ENCODE measurements around the gene ADCK1.
"Not testable (repeated sequence)": the region's sequence is repeated elsewhere in the genome, so short reads cannot be mapped to it uniquely, and the experiment has no call there.

The ADCK1 gene

GRCh38 chr14:77885367-77885766 lies 85.5 kb downstream of the ADCK1 start:
- no peak for DNase-seq (ENCODE audit: low read depth)
- TF ChIP-seq, protein P1, sequence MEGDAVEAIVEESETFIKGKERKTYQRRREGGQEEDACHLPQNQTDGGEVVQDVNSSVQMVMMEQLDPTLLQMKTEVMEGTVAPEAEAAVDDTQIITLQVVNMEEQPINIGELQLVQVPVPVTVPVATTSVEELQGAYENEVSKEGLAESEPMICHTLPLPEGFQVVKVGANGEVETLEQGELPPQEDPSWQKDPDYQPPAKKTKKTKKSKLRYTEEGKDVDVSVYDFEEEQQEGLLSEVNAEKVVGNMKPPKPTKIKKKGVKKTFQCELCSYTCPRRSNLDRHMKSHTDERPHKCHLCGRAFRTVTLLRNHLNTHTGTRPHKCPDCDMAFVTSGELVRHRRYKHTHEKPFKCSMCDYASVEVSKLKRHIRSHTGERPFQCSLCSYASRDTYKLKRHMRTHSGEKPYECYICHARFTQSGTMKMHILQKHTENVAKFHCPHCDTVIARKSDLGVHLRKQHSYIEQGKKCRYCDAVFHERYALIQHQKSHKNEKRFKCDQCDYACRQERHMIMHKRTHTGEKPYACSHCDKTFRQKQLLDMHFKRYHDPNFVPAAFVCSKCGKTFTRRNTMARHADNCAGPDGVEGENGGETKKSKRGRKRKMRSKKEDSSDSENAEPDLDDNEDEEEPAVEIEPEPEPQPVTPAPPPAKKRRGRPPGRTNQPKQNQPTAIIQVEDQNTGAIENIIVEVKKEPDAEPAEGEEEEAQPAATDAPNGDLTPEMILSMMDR (IDR thresholded peaks at IDR 0.05; ENCODE audit: control insufficient read depth, extremely low read depth, insufficient read depth), result no peak

DNA sequence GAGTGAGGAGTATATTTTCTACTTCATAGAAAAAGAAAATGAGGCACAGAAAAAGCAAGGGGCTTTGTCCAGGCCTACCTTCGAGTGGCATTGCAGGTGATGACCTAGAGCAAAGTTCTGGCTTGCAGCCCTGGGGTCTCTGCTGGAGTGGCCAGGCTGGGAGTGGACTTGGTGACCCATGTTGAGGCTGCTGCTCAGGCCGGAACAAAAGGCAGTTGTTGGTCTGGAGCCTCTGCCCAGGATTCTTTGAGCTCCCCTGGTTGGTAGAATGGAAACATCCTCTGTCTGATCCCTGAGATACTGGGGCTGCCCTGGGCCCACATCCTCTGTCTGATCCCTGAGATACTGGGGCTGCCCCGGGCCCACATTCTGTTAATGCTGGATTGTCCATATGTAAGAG lies 86.1 kb downstream of the ADCK1 start:
- H3K4me3 ChIP-seq (ENCODE audit: low read depth, low read length), result no peak overlapping the region
- DNase-seq (ENCODE audit: low read depth), result no peak
- TF ChIP-seq, protein P1 (IDR thresholded peaks at IDR 0.05; ENCODE audit: control insufficient read depth, extremely low read depth, insufficient read depth), result no peak

More at GRCh38 chr14:77885367-77885766, 85.5 kb downstream of the ADCK1 start:
- no peak overlapping the region for H3K4me3 ChIP-seq (ENCODE audit: low read depth, low read length)

- DNase-seq (ENCODE audit: low read depth); H3K4me3 ChIP-seq (ENCODE audit: low read depth, low read length): not testable (repeated sequence)
These were observed 89.0 kb downstream of the ADCK1 start for GRCh38 chr14:77888903-77889302.

DNA sequence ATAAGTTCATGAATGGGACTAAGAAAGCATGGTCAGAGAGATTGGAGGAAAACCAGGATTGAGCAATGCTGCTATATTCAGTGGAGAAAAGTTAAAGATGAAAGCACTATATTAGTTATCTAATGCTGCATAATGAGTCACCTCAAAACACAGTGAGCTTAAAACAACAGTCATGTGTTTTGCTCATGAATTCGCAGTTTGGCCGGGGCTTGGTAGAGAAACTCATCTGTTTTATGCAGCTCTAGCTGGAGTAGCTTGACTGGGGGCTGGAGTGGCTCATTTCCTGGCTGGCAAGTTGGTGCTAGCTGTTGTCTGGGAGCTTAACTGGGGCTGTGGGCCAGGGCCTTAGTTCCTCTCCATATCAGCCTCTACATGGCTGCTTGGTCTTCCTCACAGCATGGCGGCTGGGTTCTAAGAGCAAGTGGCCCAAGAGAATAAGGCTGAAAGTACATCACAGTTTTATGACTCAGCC lies 90.1 kb downstream of the ADCK1 start:
- TF ChIP-seq, protein P1 (IDR thresholded peaks at IDR 0.05; ENCODE audit: control insufficient read depth, extremely low read depth, insufficient read depth), result no peak
- DNase-seq (ENCODE audit: low read depth), result no peak

GRCh38 chr14:77890873-77891272 lies 91.0 kb downstream of the ADCK1 start:
- TF ChIP-seq, protein P1 (IDR thresholded peaks at IDR 0.05; ENCODE audit: control insufficient read depth, extremely low read depth, insufficient read depth), result no peak
- no peak overlapping the region for H3K4me3 ChIP-seq (ENCODE audit: low read depth, low read length)
- no peak for DNase-seq (ENCODE audit: low read depth)

More for the DNA sequence above, 90.1 kb downstream of the ADCK1 start:
- no peak overlapping the region for H3K4me3 ChIP-seq (ENCODE audit: low read depth, low read length)

- no peak for DNase-seq (ENCODE audit: low read depth)
- TF ChIP-seq, protein P1 (IDR thresholded peaks at IDR 0.05; ENCODE audit: control insufficient read depth, extremely low read depth, insufficient read depth), result no peak
These were observed 92.5 kb downstream of the ADCK1 start for GRCh38 chr14:77892381-77892871.

GRCh38 chr14:77892890-77893484 lies 93.1 kb downstream of the ADCK1 start:
- TF ChIP-seq, protein P1 (IDR thresholded peaks at IDR 0.05; ENCODE audit: control insufficient read depth, extremely low read depth, insufficient read depth), result no peak
- H3K4me3 ChIP-seq (ENCODE audit: low read depth, low read length), result no peak overlapping the region
- DNase-seq (ENCODE audit: low read depth), result no peak

More at GRCh38 chr14:77892381-77892871, 92.5 kb downstream of the ADCK1 start:
- H3K4me3 ChIP-seq (ENCODE audit: low read depth, low read length), result no peak overlapping the region

Measured in LNCaP clone FGC (cell line).